ENCODE measurements around the gene TMCC2.

DNA sequence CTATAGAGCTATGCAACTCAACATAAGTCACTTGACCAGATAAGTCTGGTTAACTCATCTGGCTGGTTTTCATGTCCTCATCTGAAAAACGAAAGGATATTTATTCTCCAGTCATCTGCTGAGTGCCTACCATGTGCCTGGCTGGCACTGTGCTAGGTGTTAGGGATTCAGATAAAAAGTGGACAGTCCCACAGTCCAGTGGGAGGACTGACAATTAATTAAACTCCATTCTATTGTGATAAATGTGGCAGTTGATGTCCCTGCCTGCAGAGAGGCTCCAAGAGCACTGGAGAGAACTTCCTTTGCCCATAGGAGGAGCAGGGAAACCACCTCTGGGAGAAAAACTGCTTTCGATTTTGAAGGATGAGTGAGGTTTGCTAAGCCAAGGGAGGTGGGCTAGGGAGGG, 88.4 kb downstream of the TMCC2 start:
- TF ChIP-seq FOSL1 (IDR thresholded peaks at IDR 0.05; ENCODE audit: insufficient read depth, low read depth, low read length) (no peak), TAF1 (IDR thresholded peaks at IDR 0.05; ENCODE audit: low read depth, low read length) (no peak), RAD21 (IDR thresholded peaks at IDR 0.05 in 1 of 2, conservative IDR thresholded peaks at IDR 0.05 in 1 of 2; ENCODE audit: low read depth in 2 of 2, low read length in 2 of 2) (no peak), SP1 (IDR thresholded peaks at IDR 0.05; ENCODE audit: low read depth, low read length) (no peak), CHD1 (IDR thresholded peaks at IDR 0.05; ENCODE audit: low read depth, low read length) (no peak), YY1 (IDR thresholded peaks at IDR 0.05; ENCODE audit: low read depth, low read length) (no peak), EP300 (IDR thresholded peaks at IDR 0.05; ENCODE audit: borderline replicate concordance in 1 of 2, low read depth in 2 of 2, low read length in 2 of 2) (no peak), GABPA (IDR thresholded peaks at IDR 0.05; ENCODE audit: borderline replicate concordance, insufficient read depth, low read length) (no peak), JUND (IDR thresholded peaks at IDR 0.05; ENCODE audit: low read length) (no peak), RBBP5 (IDR thresholded peaks at IDR 0.05; ENCODE audit: borderline replicate concordance, low read depth, low read length) (no peak)
- TF ChIP-seq, protein P1, sequence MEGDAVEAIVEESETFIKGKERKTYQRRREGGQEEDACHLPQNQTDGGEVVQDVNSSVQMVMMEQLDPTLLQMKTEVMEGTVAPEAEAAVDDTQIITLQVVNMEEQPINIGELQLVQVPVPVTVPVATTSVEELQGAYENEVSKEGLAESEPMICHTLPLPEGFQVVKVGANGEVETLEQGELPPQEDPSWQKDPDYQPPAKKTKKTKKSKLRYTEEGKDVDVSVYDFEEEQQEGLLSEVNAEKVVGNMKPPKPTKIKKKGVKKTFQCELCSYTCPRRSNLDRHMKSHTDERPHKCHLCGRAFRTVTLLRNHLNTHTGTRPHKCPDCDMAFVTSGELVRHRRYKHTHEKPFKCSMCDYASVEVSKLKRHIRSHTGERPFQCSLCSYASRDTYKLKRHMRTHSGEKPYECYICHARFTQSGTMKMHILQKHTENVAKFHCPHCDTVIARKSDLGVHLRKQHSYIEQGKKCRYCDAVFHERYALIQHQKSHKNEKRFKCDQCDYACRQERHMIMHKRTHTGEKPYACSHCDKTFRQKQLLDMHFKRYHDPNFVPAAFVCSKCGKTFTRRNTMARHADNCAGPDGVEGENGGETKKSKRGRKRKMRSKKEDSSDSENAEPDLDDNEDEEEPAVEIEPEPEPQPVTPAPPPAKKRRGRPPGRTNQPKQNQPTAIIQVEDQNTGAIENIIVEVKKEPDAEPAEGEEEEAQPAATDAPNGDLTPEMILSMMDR (IDR thresholded peaks at IDR 0.05; ENCODE audit: control extremely low read depth in 1 of 3, insufficient read depth in 1 of 3, low read depth in 1 of 3, low read length in 3 of 3) = no peak
- TF ChIP-seq, protein P2, sequence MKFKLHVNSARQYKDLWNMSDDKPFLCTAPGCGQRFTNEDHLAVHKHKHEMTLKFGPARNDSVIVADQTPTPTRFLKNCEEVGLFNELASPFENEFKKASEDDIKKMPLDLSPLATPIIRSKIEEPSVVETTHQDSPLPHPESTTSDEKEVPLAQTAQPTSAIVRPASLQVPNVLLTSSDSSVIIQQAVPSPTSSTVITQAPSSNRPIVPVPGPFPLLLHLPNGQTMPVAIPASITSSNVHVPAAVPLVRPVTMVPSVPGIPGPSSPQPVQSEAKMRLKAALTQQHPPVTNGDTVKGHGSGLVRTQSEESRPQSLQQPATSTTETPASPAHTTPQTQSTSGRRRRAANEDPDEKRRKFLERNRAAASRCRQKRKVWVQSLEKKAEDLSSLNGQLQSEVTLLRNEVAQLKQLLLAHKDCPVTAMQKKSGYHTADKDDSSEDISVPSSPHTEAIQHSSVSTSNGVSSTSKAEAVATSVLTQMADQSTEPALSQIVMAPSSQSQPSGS (IDR thresholded peaks at IDR 0.05; ENCODE audit: low read length) = no peak

All from H1 (cell line).